COLO668 (cell line): ENCODE measurements around the gene PRICKLE4.
"Not testable (repeated sequence)": the region's sequence is repeated elsewhere in the genome, so short reads cannot be mapped to it uniquely, and the experiment has no call there.

Experiments used
- DNase-seq: peaks from one replicate; lab custom pipeline; 2025; ENCODE audit not compliant: unreplicated experiment; lab: John Stamatoyannopoulos, UW

Gene PRICKLE4

DNA sequence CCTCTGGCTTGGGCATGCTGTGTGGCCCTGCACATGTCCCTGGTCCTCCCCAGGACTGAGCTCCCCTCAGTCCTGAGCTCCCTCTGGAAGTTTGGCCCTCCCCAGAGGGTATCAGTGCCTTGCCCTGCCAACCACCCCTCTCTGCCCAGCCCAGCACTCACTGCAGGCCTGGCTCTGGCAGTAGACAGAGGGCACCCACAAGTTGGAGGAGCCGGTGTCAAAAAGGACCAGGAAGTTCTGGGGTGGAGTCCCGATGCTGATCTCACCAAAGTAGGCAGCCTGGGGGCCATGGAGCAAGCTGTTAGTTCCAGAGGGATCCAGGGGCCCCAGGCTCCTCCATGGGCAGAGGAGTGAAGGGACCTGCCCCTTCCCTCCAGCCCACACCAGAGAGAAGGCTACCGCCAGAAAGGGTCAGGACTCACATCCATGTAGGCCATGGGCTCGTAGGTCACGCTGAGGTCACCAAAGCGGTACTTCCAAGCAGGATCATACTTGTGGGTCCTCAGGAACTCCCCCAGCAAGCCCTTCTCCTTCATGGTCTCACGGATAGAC, 36.3 kb upstream of the PRICKLE4 start:
- no peak for DNase-seq

DNA sequence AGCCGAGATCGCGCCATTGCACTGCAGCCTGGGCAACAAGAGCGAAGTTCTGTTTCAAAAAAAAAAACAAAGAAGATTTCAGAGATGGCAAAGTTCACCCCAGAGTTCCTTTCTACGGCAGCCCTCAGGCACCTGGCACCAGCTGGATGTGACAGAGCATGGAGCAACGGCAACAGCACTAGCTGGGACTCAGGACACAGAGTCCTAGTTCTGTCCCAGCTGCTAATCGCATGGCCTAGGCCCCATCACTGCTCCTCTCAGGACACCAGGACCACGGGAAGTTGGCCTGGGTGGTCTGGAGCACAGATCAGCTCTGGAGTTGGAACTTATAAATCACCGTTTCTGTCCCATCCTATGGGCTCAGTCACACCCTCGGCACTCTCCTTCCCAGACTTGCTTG, 34.5 kb upstream of the PRICKLE4 start:
- no peak for DNase-seq

DNA sequence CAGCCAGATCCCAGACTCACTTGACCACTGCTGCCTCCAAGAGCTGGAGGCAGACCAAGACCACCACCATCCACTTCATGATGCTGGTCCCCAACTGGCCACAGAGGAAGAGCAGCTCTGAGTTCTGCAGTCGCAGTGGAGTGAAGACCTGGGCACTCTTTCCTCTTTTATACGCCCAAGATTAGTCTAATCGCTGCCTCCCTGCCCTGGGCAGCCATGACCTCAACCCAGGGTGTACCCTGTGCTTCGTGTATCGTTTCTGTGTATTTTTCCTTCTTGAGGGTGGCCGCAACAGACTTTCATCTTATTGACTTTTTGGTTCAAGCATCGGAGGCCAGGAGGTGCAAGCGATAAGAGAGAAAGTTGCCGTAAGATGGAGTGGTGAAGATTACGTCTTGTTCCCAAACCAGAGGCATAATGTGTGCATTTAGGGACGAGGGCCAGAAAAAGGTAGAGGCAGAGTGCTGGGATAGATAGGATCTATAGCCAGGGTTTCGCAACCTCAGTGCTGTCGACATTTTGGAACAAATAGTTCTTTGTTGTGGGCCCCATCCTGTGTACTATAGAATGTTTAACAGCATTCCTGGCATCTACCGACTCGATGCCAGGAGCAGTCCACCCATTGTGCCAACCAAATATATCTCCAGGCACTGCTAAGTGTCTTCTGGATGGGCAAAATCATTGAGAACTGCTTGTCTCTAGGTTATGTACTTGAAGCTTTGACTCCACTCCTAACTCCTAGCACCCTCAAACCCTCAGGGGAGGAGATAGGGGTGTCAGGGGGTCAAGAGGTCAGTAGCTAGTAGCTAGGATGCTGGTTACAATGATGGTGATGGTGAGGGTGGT, 33.1 kb upstream of the PRICKLE4 start, which contains the start of gene PGC:
Gene PGC, minus strand, starts transcription at position 142 of the 846 bp plus-strand sequence. Its CDS starts 63 bp downstream, at position 79.
- no peak for DNase-seq

DNA sequence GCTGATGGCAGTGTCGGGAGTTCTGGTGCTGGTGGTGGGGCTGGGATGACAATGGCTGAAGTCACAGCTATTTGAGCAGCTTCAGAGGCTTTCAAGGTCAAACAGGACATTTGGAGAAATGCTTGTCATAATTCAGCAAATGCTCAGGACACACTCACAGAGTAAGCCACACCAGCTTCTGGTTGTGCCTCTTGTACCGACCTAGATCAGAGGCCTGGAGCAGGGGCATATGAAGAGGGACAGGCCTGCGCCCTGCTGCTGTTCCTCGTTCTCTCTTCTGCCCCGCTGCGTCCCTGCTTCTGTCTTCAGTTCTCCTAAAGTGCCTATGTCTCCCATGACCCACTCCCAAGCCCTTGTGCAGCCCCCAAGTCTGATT, 32.5 kb upstream of the PRICKLE4 start:
- no peak for DNase-seq

DNA sequence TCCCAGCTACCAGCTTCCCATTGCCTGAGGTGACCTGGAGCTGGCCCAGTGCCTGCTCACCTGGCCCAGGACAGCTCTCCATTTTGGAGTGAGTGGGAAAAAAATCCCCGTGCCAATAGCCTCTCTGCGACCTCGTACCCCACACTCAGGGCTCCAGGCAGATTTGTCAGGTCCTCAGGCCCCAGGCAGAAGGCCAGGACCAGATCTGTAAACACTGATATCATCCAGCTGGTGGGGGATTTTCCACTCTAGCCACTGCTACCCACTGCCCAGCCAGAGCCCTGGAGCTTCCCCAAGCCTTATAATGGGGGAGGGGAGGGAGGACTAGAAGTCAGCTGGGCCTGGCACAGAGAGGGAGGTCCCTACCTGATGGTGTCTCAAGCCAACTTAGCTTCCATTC, 32.0 kb upstream of the PRICKLE4 start:
- no peak for DNase-seq

DNA sequence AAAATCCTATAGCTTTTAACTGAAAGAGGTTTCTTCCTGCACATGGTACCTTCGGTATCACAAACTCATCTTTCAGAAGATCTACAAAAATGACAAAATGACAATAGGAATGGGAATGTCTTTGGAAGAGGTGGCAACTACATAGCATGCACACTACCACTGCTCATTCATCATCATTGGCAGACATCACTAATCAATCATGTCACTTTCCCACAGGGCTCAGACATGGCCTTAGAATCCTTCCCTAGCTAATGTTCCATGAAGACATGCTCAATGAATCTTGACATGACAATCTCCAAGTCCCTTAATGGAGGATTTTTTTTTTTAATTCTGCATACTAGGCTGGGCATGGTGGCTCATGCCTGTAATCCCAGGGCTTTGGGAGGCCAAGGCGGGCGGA, 30.2 kb upstream of the PRICKLE4 start:
- no peak for DNase-seq

DNA sequence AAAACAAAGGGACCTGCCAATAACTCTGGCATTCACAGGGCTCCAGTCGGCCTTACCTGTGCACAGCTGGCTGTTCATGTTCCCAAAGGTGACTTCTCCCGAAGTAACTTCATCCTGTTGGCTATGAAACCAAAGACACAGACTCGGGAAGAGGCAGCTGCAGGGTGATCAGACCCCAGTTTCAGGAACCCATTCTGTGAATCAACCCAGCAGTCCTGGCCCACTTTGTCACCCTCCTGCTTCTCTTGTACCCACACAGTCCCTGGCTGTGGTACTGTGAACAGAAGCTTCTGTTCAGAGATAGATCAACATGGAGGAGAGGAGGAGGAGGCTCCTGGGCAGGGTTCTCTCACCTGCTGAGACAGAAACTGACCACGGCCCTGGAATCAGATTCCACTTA, 24.7 kb upstream of the PRICKLE4 start:
- DNase-seq = no peak

DNA sequence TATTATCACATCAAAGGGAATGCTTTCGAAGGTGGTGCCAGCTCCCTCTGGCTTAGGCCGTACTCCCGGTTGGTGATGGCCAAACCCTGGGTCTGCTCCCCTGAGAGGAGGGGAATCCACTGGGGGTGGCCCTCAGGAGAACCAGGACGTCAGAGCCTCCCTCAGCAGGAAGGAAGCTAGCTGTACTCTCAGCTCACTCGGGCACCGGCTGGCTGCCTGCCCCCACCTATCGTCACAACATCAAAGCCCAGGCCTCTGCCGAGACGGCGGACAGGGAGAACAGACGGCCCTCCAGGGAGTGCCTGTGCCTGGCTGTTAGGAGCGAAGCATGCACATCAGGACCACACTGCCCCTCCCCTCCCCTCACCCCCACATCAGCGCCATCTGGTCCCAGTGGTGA, 24.2 kb upstream of the PRICKLE4 start:
- no peak for DNase-seq

DNA sequence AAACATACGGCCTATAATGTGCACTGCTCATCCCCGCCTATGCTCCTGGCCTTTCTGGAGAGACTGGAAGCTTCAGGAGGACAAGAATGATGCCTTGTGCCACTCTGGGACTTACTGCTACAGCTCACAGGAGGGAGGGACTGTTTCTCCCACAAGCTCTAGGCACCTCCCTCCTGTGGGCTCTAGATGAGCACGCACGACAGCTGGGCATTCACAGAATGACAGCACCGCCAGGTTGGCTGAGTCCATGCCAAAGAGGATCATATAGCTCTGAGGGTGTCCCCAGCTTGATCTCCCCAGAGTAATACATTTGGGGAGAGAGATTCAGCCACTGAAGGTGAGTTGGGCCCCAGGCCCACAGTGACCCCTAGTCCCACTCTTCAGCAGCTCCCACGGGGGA, 23.3 kb upstream of the PRICKLE4 start:
- no peak for DNase-seq

DNA sequence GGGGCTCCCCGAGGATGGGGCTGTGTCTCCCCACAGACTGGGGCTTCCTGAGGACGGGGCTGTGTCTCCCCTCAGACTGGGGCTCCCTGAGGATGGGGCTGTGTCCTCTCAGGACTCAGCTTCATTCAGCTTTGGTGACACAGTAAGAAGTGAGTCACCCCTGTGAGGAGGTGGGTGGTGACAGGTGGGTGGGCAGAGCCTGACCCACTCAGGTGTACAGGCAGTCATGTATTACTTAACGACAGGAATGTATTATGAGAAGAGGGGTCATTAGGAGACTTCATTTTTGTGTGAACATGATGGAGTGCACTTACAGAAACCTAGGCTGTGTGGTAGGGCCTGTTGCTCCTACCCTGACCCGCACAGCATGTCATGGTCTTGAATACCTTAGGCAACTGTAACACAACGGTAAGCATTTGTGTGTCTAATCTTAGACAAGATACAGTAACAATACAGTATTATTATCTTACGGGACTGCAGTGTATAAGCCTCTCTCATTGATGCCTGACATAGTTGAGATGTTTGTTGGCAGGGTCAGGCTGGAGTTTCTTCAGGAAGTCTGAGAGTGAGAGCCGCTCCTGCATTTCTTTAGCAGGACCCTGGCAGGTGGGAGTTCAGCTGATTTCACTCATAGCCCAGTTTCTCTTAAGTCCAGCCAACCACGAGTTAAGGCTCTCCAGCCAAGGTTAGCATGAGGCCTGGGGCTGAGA, 22.5 kb upstream of the PRICKLE4 start:
- no peak for DNase-seq

DNA sequence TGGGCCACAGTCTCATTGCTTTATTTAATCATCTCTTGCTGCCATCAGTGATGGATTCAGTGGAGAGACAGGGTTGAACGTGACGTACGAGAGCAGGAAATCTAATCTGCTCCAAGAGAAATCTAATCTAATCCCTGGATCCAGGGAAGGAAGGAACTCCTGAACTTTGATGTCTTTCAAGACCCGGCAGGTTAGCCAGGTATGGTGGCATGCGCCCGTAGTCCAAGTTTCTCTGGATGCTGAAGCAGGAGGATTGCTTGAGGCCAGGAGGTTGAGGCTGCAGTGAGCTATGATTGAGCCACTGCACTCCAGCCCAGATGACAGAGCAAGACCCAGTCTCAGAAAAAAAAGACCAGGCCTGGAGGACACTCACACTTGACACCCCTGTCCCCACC, 21.9 kb upstream of the PRICKLE4 start:
- DNase-seq = no peak

DNA sequence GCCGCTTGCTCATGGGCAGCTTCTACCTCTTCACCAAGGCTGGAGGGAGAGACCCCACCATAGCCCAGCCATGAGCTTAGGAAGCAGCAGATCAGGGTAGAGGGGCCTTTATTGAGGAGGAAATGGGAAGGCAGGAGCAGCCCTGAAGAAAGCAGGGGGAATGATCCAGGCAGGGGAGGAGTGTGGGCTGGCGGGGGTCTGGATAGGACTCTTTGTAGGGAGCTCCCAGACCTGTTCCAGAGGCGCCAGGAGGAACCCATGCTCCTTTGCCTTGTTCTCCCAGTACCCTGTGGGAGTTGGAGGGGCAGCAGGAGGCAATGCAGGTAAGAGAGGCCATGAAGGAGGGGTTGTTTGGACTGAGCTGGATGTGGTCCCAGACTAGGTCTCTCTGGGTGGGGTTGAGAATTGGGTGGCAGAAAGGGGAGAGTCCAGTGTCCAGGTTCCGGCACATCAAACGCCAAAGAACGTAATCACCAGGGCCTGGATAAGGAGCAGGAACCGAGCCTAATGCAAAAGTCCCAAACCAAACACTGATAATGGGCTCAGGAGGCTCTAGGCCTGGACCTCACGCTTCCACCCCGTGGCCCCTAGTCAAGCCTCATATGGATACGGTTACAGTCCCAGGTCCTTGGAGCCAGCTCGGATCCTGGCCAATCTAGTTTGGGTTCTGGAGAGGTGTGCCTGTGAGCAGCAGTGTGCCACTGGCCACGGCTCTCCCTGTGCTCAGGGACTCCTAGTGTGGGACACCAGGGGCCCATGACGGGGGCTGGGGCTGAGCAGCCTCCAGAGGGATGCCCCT, 21.3 kb upstream of the PRICKLE4 start:
- no peak for DNase-seq

DNA sequence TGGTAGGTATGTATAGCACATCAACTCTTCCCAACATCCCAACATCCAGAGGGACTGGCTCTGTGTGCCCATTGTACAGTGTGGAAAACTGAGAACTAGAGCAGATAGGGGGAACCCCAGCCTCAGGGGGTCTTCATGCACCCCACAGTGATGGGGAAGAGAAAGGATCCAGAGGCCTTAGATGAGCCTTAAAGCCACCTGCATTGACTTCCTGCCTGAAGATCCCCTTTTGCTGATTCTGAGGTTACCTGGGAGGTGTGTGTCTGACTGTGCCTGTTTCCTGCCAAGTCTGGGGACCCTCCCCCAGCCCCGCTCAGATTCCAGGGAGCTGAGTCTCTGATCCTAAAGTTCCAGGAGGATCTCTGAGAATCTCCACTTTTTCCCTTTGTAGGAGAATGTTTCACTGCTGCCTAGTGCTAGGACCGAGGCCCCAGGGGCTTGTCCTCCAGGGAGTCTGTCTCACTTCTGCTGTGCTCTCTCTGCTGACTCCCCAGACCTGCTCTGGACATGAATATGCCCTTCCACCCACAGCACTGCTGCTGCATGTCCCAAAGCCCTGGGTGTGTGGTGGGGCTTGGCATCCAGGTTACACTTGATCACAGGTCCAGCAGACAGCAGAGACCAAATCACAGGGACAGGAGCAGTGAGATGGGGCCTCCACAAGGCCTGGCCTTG, 20.5 kb upstream of the PRICKLE4 start:
- DNase-seq = no peak

DNA sequence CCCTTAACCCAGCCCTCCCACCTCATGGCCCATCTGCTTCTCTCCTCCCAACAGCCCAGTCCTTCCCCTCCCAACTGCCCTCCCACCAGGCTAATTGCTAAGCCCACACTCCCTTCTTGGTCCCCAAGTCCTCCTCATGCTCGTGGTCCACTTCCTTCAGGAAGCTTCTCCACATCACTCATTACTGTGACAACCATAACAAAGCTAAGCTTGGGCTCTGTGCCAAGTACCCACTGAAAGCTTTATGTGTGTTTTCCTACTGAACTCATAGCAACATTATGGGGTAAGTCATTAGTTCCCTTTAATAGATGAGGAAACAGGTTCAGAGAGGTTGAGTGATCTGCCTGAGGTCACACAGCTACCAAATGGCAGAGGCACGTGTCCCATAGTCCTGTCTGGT, 17.1 kb upstream of the PRICKLE4 start:
- no peak for DNase-seq

DNA sequence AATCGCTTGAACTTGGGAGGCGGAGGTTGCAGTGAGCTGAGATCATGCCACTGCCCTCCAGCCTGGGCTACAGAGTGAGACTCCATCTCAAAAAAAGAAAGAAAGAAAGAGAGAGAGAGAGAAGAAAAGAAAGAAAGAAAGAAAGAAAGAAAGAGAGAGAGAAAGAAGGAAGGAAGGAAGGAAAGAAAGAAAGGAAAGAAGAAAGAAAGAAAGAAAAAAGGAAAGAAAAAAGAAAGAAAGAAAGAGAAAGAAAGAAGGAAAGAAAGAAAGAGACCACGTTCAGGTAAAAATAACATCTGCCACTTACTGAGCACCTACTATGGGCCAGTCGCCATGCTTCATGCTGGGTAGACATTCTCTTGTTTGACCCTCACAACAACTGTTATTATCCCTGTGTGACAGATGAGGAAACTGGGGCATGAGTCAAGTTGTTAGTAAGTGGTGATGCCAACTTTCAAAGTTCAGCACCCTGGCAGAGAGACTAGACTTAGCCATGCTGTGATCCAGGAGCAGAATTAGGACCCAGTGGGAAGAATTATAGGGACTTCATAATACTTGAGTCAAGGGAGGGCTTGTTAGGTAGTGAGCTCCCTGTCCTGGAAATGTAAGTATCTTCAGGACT, 14.4 kb upstream of the PRICKLE4 start:
- DNase-seq = not testable (repeated sequence)

DNA sequence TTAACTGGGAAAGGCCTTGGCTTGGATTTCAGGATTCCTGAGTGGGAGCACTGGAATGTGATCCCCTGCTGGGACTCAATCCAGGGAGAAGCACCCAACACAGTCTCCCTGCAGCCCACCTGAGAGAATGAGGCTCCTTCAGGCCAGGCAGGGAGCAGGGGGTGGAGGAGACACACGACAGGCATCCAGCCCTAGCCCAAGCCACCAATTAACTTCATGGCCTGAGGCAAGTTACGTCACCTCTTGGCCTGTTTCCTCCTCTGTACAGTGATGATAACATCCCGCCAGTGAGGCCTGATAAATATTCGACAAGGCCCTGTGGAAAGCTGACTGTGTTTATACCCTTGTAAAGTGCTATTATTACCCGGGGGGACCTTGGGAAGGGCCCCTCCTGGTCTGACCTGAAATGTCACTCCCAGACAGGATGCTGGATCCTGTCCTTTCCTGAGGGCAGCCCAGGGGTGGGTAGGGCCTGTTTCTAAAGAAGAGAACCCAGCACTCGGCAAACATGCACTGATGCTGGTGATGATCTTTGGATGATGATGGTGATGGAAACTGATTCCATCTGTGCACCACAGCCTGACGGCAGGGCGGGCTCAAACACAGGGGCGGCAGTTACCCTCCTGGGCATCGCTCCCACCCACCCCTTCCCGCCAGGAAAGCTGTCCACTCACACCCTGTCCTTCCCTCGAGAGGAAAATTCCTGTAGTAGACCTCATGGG, 13.3 kb upstream of the PRICKLE4 start:
- DNase-seq = peak; percentile 44

DNA sequence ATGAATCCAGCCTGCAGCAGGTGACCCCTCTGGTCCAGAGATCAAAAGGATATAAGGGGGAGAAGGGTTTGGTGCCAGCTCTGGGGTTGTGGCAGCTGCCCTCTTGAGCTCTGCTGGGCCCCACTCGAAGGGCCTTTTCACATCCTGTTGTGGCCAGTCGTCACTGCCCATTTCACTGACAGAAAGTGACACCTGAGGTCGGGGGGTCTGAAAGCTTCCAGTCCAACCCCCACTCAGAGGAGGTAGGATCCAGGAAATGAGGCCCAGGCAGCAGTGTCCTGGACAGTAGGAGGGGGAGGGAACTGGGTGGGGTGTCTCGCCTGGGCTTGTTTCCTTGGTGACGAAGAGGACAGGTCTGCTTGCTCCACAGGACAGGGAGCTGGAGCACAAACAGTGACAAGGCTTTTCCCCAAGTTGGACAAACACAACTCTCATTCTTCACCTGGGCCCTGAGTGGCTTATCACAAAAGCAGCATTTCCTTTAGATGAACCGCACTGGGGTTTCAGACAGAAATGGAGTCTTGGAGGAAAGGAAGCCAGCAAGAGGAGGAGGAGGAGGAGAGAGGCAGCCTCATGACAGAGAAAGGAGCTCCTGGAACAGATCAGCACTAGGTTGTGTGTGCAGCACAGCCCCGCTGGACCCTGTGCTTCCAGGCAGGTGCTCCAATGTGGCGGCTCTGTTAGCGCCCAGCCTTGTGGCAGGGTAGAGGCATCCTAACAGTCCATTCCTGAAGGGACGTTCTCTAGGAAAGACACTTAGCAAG, 11.9 kb upstream of the PRICKLE4 start:
- DNase-seq = peak; percentile 19

DNA sequence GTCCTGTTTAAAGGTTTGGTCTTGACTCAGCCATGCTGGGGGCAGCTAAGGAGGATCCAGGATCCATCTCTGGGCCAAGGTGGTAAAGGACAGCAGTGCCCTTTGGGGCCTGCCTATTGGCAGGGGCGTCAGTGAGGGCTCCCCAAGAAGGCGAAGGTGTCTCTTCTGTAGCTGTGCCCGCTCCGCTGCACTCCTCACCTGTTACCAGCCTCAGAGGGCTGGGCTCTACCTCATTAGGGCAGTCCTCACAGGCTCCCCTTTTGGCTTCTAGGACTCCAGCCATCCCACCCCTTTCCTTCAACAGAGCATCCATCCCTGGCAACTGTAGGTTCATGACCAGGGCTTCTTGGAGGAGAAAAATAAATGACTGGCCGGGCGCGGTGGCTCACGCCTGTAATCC, 11.2 kb upstream of the PRICKLE4 start:
- DNase-seq = no peak
